Sigmoid colon (tissue), 7 donors: ENCODE data around the gene SAMD14. TPM values are rescaled to one million over a fixed set of nuclear protein-coding genes. Genes with fewer than 3 reads are reported as not detected.

Experiments used
- DNase-seq: peaks from one replicate; pipeline ENCODE4 v3.0.0-alpha.2; 2019
- H3K27ac ChIP-seq, 4 donors: fragments of 200-600 bp; sonication (generic); one replicate each; pipeline ENCODE4 v1.5.1; 2016 to 2019; ENCODE audit warnings: mild to moderate bottlenecking in 1 of 4
- H3K27me3 ChIP-seq, 3 donors: fragments of 200-600 bp; sonication (generic); one replicate each; pipeline ENCODE4 v1.5.1; 2019; ENCODE audit warnings: mild to moderate bottlenecking in 1 of 3
- H3K36me3 ChIP-seq, 4 donors: fragments of 200-600 bp; sonication (generic); one replicate each; pipeline ENCODE4 v1.5.1; 2016 to 2019
- H3K4me1 ChIP-seq, 4 donors: fragments of 200-600 bp; sonication (generic); one replicate each; pipeline ENCODE4 v1.5.1; 2017 to 2019
- H3K4me3 ChIP-seq, 4 donors: fragments of 200-600 bp; sonication (generic); one replicate each; pipeline ENCODE4 v1.5.1; 2017 to 2019; ENCODE audit warnings: mild to moderate bottlenecking in 2 of 4, moderate library complexity in 1 of 4
- H3K9me3 ChIP-seq, 4 donors: fragments of 200-600 bp in 3 of 4; sonication (generic) in 3 of 4; one replicate each; pipeline versions ENCODE4 v1.5.1 to v1.6.1; 2013 to 2019
- CTCF ChIP-seq, 4 experiments: fragments of 450-650 bp in 3 of 4; fragments of 200-600 bp in 1 of 4; IDR thresholded peaks; one replicate each; pipeline ENCODE4 v1.5.1; 2016 to 2019; ENCODE audit warnings: antibody characterized with exemption in 4 of 4, mild to moderate bottlenecking in 3 of 4, moderate library complexity in 2 of 4
- EP300 ChIP-seq, 4 donors: sonication (generic); formaldehyde crosslinking; IDR thresholded peaks; one replicate each; pipeline ENCODE4 v1.6.1; 2017; ENCODE audit warnings: antibody characterized with exemption in 4 of 4
- POLR2A ChIP-seq, 2 donors: fragments of 450-650 bp; IDR thresholded peaks; one replicate each; pipeline ENCODE4 v1.6.1; 2016; ENCODE audit warnings: antibody characterized with exemption in 2 of 2, mild to moderate bottlenecking in 2 of 2, moderate library complexity in 2 of 2
- POLR2AphosphoS5 ChIP-seq, 4 donors: sonication (generic); formaldehyde crosslinking; IDR thresholded peaks; one replicate each; pipeline ENCODE4 v1.6.1; 2017; ENCODE audit warnings: antibody characterized with exemption in 4 of 4
- WGBS, 2 donors: extraction: QIAGEN DNeasy Blood & Tissue Kit; methylation state at CpG; one replicate each; pipeline ENCODE4 v1.1.7; 2013; 5-methylcytosine and 5-hydroxymethylcytosine counted together
- intact Hi-C: fragments of 100-400 bp; cut with DNase I; formaldehyde crosslinking; loops from one replicate; pipeline ENCODE4 v1.15.1; 2023
- polyA plus RNA-seq, 3 donors: library from polyadenylated mRNA; stranded (reverse); fragments of 200-250 nt; gene quantifications; one replicate each; pipeline ENCODE4 v1.2.3, GENCODE V29; 2013
- total RNA-seq, 4 donors: library from RNA; depleted of rRNA; stranded (reverse); fragments of >200 nt; gene quantifications; one replicate each; pipeline ENCODE4 v1.1.0, GENCODE V29; 2016
- donor health status: healthy with polysubstance abuse.
- donor health status: Bipolar disorder and iron deficiency.
- donor health status: healthy.

Gene SAMD14
- total and polyA plus RNA-seq, 7 donors: 0.16 to 2.5 (median 0.92) TPM

- intact Hi-C loops: no loop called here
- Histone ChIP-seq H3K4me1 (peaks cover 0 to 54% (median 45%) of the 10 kb centered on the region in 4 donors), H3K9me3 (no peaks in the 10 kb centered on the region), H3K27ac (peak overlapping the region in 3 of 4 donors; percentile 89 to 95 (median 92)), H3K36me3 (peaks cover 17 to 52% (median 29%) of the 10 kb centered on the region in 4 donors), H3K4me3 (no peak overlapping the region), H3K27me3 (no peaks in the 10 kb centered on the region)
- TF ChIP-seq EP300 (IDR thresholded peaks at IDR 0.05) (no peak), POLR2AphosphoS5 (IDR thresholded peaks at IDR 0.05) (no peak), CTCF (IDR thresholded peaks at IDR 0.05) (no peak), POLR2A (IDR thresholded peaks at IDR 0.05) (no peak)
- WGBS, 2 donors: 81 to 83% methylated on average over 16 of the region's 16 CpGs
- no peak for DNase-seq
Observed at GRCh38 chr17:50144845-50145531, 15.0 kb upstream of the SAMD14 start.

- DNase-seq: no peak
- Histone ChIP-seq H3K9me3 (no peaks in the 10 kb centered on the region), H3K27ac (no peak overlapping the region), H3K4me1 (peaks cover 0 to 49% (median 42%) of the 10 kb centered on the region in 4 donors), H3K36me3 (peaks cover 20 to 56% (median 32%) of the 10 kb centered on the region in 4 donors), H3K4me3 (no peak overlapping the region), H3K27me3 (no peaks in the 10 kb centered on the region)
- TF ChIP-seq POLR2AphosphoS5 (IDR thresholded peaks at IDR 0.05) (no peak), POLR2A (IDR thresholded peaks at IDR 0.05) (no peak), CTCF (IDR thresholded peaks at IDR 0.05) (no peak), EP300 (IDR thresholded peaks at IDR 0.05) (no peak)
- WGBS, 2 donors: 81 to 82% methylated on average over 6 of the region's 6 CpGs
- intact Hi-C loops: no loop called here
Observed at GRCh38 chr17:50144355-50144754, 14.4 kb upstream of the SAMD14 start.

- no peak for TF ChIP-seq CTCF (IDR thresholded peaks at IDR 0.05)
- no peak for TF ChIP-seq POLR2A (IDR thresholded peaks at IDR 0.05)
- TF ChIP-seq EP300 (IDR thresholded peaks at IDR 0.05): no peak
- TF ChIP-seq POLR2AphosphoS5 (IDR thresholded peaks at IDR 0.05): no peak
- 90 to 92% methylated on average over 20 of the region's 20 CpGs for WGBS, 2 donors
- Histone ChIP-seq H3K4me1 (peaks cover 0 to 42% (median 35%) of the 10 kb centered on the region in 4 donors), H3K4me3 (no peak overlapping the region), H3K27ac (no peak overlapping the region), H3K36me3 (peaks cover 27 to 63% (median 40%) of the 10 kb centered on the region in 4 donors), H3K27me3 (no peaks in the 10 kb centered on the region), H3K9me3 (no peaks in the 10 kb centered on the region)
- DNase-seq: no peak
- intact Hi-C loops: no loop called here
Observed at GRCh38 chr17:50143461-50144176, 13.7 kb upstream of the SAMD14 start.

- Histone ChIP-seq H3K36me3 (peaks cover 29 to 82% (median 53%) of the 10 kb centered on the region in 4 donors), H3K4me3 (no peak overlapping the region), H3K9me3 (no peaks in the 10 kb centered on the region), H3K4me1 (peaks cover 0 to 23% (median 17%) of the 10 kb centered on the region in 4 donors), H3K27ac (no peak overlapping the region), H3K27me3 (no peaks in the 10 kb centered on the region)
- no peak for TF ChIP-seq EP300 (IDR thresholded peaks at IDR 0.05)
- no peak for TF ChIP-seq POLR2A (IDR thresholded peaks at IDR 0.05)
- TF ChIP-seq POLR2AphosphoS5 (IDR thresholded peaks at IDR 0.05): no peak
- TF ChIP-seq CTCF (IDR thresholded peaks at IDR 0.05): no peak
- 62 to 75% methylated on average over 8 of the region's 8 CpGs for WGBS, 2 donors
- no peak for DNase-seq
- intact Hi-C loops: loop anchor here (2.0 kb wide), 1 partner anchor 19 kb away; no protein-coding TSS in a partner anchor
Observed at GRCh38 chr17:50141745-50142110, 11.8 kb upstream of the SAMD14 start.
